ENCODE data around the gene PTPRN2. TPM values are rescaled to one million over a fixed set of nuclear protein-coding genes. Genes with fewer than 3 reads are reported as not detected.

PTPRN2 gene
- total and polyA plus RNA-seq, 8 donors, result 12.2 to 49.2 (median 31.8) TPM

DNA sequence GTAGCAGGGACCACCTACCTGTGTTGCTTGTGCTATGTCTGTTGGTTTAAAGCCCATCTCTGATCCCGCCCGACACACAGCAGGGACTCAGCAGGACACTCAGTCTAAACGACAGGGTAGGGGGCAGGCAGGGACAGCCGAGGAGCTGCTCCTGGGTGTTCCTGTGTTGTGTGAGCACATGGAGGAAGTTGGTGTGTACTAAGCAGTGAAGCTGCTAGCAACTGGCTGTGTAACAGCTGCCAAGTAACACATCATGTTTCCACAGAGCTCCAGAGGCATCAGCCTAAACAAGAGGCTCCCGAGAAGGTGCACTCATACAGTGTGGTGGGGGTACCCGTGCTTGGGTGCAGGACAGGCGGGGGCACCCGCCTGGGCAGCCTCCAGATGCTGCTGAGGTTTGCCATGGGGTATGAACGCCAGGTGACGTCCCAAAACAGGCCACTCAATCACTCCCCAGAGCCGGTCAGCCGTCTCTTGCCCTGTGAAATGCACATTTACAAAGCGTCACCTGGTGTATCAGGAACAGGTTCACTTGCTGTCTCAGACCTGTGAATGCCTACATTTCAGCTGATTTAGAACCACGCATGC, 59.6 kb downstream of the PTPRN2 start:
- no peaks in the 10 kb centered on the region for H3K9me3 ChIP-seq
- H3K27me3 ChIP-seq, result no peaks in the 10 kb centered on the region
- ATAC-seq (peak in 2 of 4 donors; percentile 24 to 28), DNase-seq (no peak), FAIRE-seq (no peak)
- H3K27ac ChIP-seq, result no peak overlapping the region
- H3K4me1 ChIP-seq, result no peaks in the 10 kb centered on the region
- TF ChIP-seq, protein P1, sequence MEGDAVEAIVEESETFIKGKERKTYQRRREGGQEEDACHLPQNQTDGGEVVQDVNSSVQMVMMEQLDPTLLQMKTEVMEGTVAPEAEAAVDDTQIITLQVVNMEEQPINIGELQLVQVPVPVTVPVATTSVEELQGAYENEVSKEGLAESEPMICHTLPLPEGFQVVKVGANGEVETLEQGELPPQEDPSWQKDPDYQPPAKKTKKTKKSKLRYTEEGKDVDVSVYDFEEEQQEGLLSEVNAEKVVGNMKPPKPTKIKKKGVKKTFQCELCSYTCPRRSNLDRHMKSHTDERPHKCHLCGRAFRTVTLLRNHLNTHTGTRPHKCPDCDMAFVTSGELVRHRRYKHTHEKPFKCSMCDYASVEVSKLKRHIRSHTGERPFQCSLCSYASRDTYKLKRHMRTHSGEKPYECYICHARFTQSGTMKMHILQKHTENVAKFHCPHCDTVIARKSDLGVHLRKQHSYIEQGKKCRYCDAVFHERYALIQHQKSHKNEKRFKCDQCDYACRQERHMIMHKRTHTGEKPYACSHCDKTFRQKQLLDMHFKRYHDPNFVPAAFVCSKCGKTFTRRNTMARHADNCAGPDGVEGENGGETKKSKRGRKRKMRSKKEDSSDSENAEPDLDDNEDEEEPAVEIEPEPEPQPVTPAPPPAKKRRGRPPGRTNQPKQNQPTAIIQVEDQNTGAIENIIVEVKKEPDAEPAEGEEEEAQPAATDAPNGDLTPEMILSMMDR (IDR thresholded peaks at IDR 0.05), result no peak
- WGBS, 2 donors, result 74 to 78% methylated on average over 14 of the region's 14 CpGs
- H3K36me3 ChIP-seq, result no peaks in the 10 kb centered on the region
- intact Hi-C loops (cut with DNase I), result no loop called here
- no peak overlapping the region for H3K4me3 ChIP-seq

DNA sequence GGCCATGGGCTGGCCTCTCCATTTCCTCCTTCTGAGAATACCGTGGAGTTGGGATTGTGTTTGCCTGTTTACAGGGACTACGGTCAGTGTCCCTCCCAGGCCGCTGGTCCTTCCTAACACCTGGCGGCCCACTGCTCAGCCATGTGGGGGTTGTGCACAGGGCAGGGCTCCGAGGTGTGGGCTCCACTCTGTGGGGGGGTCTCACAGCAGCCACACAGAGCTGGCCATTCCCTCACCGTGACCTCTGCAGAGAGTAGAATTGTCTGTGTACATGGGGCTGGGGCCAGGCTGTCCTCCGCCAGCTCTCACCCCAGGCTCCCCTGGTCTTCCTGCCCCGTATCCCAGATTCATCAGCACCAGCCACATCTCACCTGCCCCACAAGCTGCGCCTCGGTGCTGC, 60.1 kb downstream of the PTPRN2 start:
- peak in 1 of 6 donors; percentile 42 for DNase-seq
- Histone ChIP-seq H3K9me3 (no peaks in the 10 kb centered on the region), H3K4me1 (no peaks in the 10 kb centered on the region), H3K27ac (no peak overlapping the region), H3K4me3 (no peak overlapping the region), H3K27me3 (no peaks in the 10 kb centered on the region), H3K36me3 (no peaks in the 10 kb centered on the region)
- WGBS, 2 donors, result 82 to 84% methylated on average over 10 of the region's 10 CpGs
- TF ChIP-seq, protein P1 (IDR thresholded peaks at IDR 0.05), result no peak
- intact Hi-C loops (cut with DNase I), result no loop called here
- FAIRE-seq, result no peak
- no peak for ATAC-seq

DNA sequence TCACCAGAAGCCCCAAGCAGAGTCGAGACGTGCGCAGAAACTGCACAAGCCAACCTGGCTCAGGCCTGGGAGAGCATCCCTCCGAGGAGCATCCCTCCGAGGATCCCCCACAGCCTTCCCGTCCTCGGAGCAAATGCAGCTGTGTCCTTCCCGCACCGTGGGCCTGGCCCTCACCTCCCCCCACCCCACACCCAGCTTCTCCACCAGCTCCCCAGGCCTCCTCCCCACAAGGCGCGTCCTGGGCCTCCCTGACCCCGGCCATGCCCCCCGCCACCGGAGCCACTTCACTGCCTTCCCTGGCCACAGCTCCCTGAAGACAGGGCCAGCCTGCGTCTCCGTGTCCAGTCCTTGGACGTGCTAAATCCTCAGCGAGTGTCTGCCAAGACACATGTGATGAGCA, 60.6 kb downstream of the PTPRN2 start:
- H3K27ac ChIP-seq, result no peak overlapping the region
- H3K36me3 ChIP-seq, result no peaks in the 10 kb centered on the region
- intact Hi-C loops (cut with DNase I), result no loop called here
- FAIRE-seq, result no peak
- TF ChIP-seq, protein P1 (IDR thresholded peaks at IDR 0.05), result no peak
- ATAC-seq, result no peak
- 78 to 82% methylated on average over 18 of the region's 18 CpGs for WGBS, 2 donors
- no peaks in the 10 kb centered on the region for H3K9me3 ChIP-seq
- no peaks in the 10 kb centered on the region for H3K27me3 ChIP-seq
- no peak overlapping the region for H3K4me3 ChIP-seq
- peak in 1 of 6 donors; percentile 75 for DNase-seq
- no peaks in the 10 kb centered on the region for H3K4me1 ChIP-seq

DNA sequence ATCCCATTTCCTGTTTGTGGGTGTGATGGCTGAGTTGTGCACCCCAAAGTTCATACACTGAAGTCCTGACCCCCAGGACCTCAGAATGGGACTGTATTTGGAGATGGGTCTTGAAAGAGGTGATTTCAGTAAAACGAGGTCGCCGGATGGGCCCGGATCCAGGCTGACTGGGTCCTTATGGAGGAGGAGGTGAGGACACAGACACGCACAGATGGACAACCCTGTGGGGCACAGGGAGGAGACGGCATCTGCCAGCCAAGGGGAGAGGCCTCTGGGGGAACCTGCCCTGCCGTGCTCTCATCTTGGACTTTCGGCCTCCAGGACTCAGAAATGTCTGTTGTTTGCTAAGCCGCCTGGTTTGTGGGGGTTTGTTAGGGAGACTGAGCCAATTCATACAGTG, 61.1 kb downstream of the PTPRN2 start:
- no peaks in the 10 kb centered on the region for H3K9me3 ChIP-seq
- no peaks in the 10 kb centered on the region for H3K4me1 ChIP-seq
- no peak overlapping the region for H3K4me3 ChIP-seq
- FAIRE-seq (no peak), DNase-seq (peak in 1 of 6 donors; percentile 60), ATAC-seq (no peak)
- intact Hi-C loops (cut with DNase I), result no loop called here
- 81 to 84% methylated on average over 8 to 9 of the region's 9 CpGs for WGBS, 2 donors
- no peaks in the 10 kb centered on the region for H3K27me3 ChIP-seq
- TF ChIP-seq, protein P1 (IDR thresholded peaks at IDR 0.05), result no peak
- no peaks in the 10 kb centered on the region for H3K36me3 ChIP-seq
- H3K27ac ChIP-seq, result no peak overlapping the region

DNA sequence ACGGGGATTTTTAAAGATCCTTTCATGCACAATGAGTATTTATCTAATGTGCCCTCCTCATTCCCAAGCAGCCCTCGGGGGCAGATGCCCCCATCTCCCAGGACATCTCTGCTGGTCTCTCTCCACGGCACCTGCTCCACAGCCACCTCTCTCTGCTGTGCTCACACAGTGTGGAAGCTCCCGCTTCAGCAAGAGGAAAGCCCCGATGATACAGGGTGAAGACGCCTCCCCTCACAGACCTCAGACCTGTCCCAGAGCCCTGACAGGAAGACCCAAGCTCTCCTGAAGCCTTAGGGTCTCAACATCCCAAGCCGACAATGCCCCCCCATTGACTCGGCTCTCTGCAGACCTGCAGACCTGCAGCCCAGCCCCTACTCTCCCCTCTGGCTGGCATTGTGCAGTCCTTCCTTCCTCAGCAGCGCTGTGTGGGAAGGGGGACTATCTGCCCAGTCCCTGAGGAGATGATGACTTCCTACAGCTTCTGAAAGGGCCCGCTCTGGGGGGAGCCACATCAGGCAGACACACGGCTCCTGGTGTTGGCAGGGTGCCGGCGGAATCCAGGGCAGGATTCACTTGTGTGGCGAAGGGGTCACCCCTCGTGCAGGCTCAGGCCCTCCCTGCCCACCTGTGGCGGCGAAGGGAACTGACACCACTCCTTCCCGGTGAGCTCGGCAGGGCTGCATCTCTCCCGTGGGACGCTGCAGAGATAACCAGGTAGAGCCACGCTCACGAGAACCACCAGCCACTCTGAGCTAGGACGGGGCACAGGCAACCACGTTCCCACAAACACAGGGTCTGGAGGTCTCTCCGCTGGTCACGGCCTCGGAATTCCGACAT, 61.8 kb downstream of the PTPRN2 start:
- intact Hi-C loops (cut with DNase I), result no loop called here
- FAIRE-seq (no peak), DNase-seq (peak in 1 of 6 donors; percentile 68), ATAC-seq (peak in 1 of 4 donors; percentile 19)
- WGBS, 2 donors, result 85 to 87% methylated on average over 29 of the region's 29 CpGs
- H3K4me3 ChIP-seq, result no peak overlapping the region
- no peaks in the 10 kb centered on the region for H3K27me3 ChIP-seq
- no peaks in the 10 kb centered on the region for H3K36me3 ChIP-seq
- no peaks in the 10 kb centered on the region for H3K9me3 ChIP-seq
- H3K27ac ChIP-seq, result no peak overlapping the region
- no peaks in the 10 kb centered on the region for H3K4me1 ChIP-seq
- TF ChIP-seq, protein P1 (IDR thresholded peaks at IDR 0.05), result no peak
